Activated T-cell treated with anti-CD3 and anti-CD28 coated beads, Interleukin-2, amount 50 U/mL, for 72 hours (primary cell): ENCODE data around the gene TEX51. TPM values are rescaled to one million over a fixed set of nuclear protein-coding genes. Genes with fewer than 3 reads are reported as not detected.

ENCODE experiments used
- ATAC-seq, 2 donors: fragments of 150-1000 bp; cut with Tn5 transposase; replicated peaks in 1 of 2; 2 replicates each; pipeline ENCODE4 v1.10.0; 2021; ENCODE audit warnings: moderate library complexity in 2 of 2, mild to moderate bottlenecking in 1 of 2
- DNase-seq, 2 donors: peaks; one replicate each; pipeline ENCODE4 v3.0.0; 2021 to 2022; ENCODE audit warnings: mixed read lengths in 1 of 2
- H3K27ac Mint-ChIP-seq: one replicate; pipeline ENCODE4 v1.8.0; 2022; ENCODE audit warnings: mild to moderate bottlenecking, moderate library complexity, mixed read lengths
- H3K27me3 Mint-ChIP-seq: one replicate; pipeline ENCODE4 v1.8.0; 2022; ENCODE audit warnings: low read depth, mixed read lengths
- H3K36me3 Mint-ChIP-seq, 2 donors: one replicate each; pipeline ENCODE4 v1.8.0; 2022; ENCODE audit warnings: mixed read lengths in 2 of 2, mild to moderate bottlenecking in 1 of 2; ENCODE audit not compliant: insufficient read depth in 2 of 2
- H3K4me1 Mint-ChIP-seq: one replicate; pipeline ENCODE4 v1.8.0; 2022; ENCODE audit warnings: low read depth, mixed read lengths
- H3K4me3 Mint-ChIP-seq, 2 donors: one replicate each; pipeline ENCODE4 v1.8.0; 2022; ENCODE audit warnings: mild to moderate bottlenecking in 2 of 2, mixed read lengths in 2 of 2, moderate library complexity in 2 of 2
- H3K9me3 Mint-ChIP-seq, 2 donors: one replicate each; pipeline ENCODE4 v1.8.0; 2022; ENCODE audit warnings: mixed read lengths in 2 of 2
- total RNA-seq, 2 donors: library from RNA; stranded (reverse); gene quantifications; one replicate each; pipeline ENCODE4 v1.2.3, GENCODE V29; 2022

TEX51 gene
- total RNA-seq, 2 donors from 2014 or later, result not detected

GRCh38 chr2:126942427-126943203 is 43.9 kb downstream of the TEX51 start:
- H3K27me3 Mint-ChIP-seq, result peaks cover 21% of the 10 kb centered on the region
- DNase-seq (no peak), ATAC-seq (no peak)
- H3K4me3 Mint-ChIP-seq, result no peak overlapping the region
- peaks cover 5% of the 10 kb centered on the region for H3K4me1 Mint-ChIP-seq
- peaks cover 0 to 7% of the 10 kb centered on the region in 2 donors for H3K36me3 Mint-ChIP-seq
- H3K27ac Mint-ChIP-seq, result no peak overlapping the region
- peaks cover 3 to 5% of the 10 kb centered on the region in 2 donors for H3K9me3 Mint-ChIP-seq

GRCh38 chr2:126943612-126944348 is 45.1 kb downstream of the TEX51 start:
- H3K27ac Mint-ChIP-seq, result no peak overlapping the region
- ATAC-seq, result no peak
- H3K4me3 Mint-ChIP-seq, result no peak overlapping the region
- DNase-seq, result no peak
- H3K36me3 Mint-ChIP-seq, result peaks cover 0 to 7% of the 10 kb centered on the region in 2 donors
- H3K27me3 Mint-ChIP-seq, result peaks cover 19% of the 10 kb centered on the region
- peaks cover 5% of the 10 kb centered on the region for H3K4me1 Mint-ChIP-seq
- peaks cover 3 to 5% of the 10 kb centered on the region in 2 donors for H3K9me3 Mint-ChIP-seq

GRCh38 chr2:126945118-126945517 is 46.4 kb downstream of the TEX51 start:
- Mint-ChIP-seq H3K27me3 (peaks cover 19% of the 10 kb centered on the region), H3K36me3 (peaks cover 0 to 7% of the 10 kb centered on the region in 2 donors), H3K9me3 (peaks cover 3 to 5% of the 10 kb centered on the region in 2 donors), H3K27ac (no peak overlapping the region), H3K4me1 (peaks cover 5% of the 10 kb centered on the region), H3K4me3 (no peak overlapping the region)
- ATAC-seq, result no peak
- DNase-seq, result no peak

- no peak overlapping the region for H3K4me3 Mint-ChIP-seq
- ATAC-seq (no peak), DNase-seq (no peak)
- H3K27me3 Mint-ChIP-seq, result peaks cover 19% of the 10 kb centered on the region
- H3K36me3 Mint-ChIP-seq, result peaks cover 0 to 7% of the 10 kb centered on the region in 2 donors
- H3K27ac Mint-ChIP-seq, result no peak overlapping the region
- peaks cover 3 to 5% of the 10 kb centered on the region in 2 donors for H3K9me3 Mint-ChIP-seq
- H3K4me1 Mint-ChIP-seq, result peaks cover 5% of the 10 kb centered on the region
These were observed 47.8 kb downstream of the TEX51 start for GRCh38 chr2:126946318-126947102.

GRCh38 chr2:126947103-126947429 is 48.4 kb downstream of the TEX51 start:
- H3K36me3 Mint-ChIP-seq, result peaks cover 0 to 7% of the 10 kb centered on the region in 2 donors
- peaks cover 17% of the 10 kb centered on the region for H3K27me3 Mint-ChIP-seq
- no peak overlapping the region for H3K4me3 Mint-ChIP-seq
- H3K27ac Mint-ChIP-seq, result no peak overlapping the region
- ATAC-seq (no peak), DNase-seq (no peak)
- peaks cover 3 to 5% of the 10 kb centered on the region in 2 donors for H3K9me3 Mint-ChIP-seq
- peaks cover 5% of the 10 kb centered on the region for H3K4me1 Mint-ChIP-seq

- H3K27ac Mint-ChIP-seq, result no peak overlapping the region
- DNase-seq (no peak), ATAC-seq (no peak)
- peaks cover 4% of the 10 kb centered on the region for H3K4me1 Mint-ChIP-seq
- no peak overlapping the region for H3K4me3 Mint-ChIP-seq
- no peaks in the 10 kb centered on the region for H3K36me3 Mint-ChIP-seq
- peaks cover 12% of the 10 kb centered on the region for H3K27me3 Mint-ChIP-seq
- no peaks in the 10 kb centered on the region for H3K9me3 Mint-ChIP-seq
These were observed 51.1 kb downstream of the TEX51 start for GRCh38 chr2:126949775-126950174.

GRCh38 chr2:126950504-126950903 is 51.8 kb downstream of the TEX51 start:
- no peak overlapping the region for H3K4me3 Mint-ChIP-seq
- H3K27me3 Mint-ChIP-seq, result peaks cover 15% of the 10 kb centered on the region
- H3K4me1 Mint-ChIP-seq, result no peaks in the 10 kb centered on the region
- no peak overlapping the region for H3K27ac Mint-ChIP-seq
- no peak for DNase-seq
- H3K9me3 Mint-ChIP-seq, result no peaks in the 10 kb centered on the region
- no peak for ATAC-seq
- no peaks in the 10 kb centered on the region for H3K36me3 Mint-ChIP-seq

Other genes starting within 250 kb of the TEX51 start
- gene GYPC, start 242.7 kb upstream of the TEX51 start, total RNA-seq, result 100 to 1,000 TPM; 144 to 148 TPM
- 100 to 1,000 TPM in 1 of 2 donors, 10 to 100 TPM in 1; 87.3 to 127 TPM for gene BIN1, start 208.3 kb downstream of the TEX51 start, total RNA-seq